HS-27A (cell line): ENCODE results near the gene ACVR1B.

Experiments used
- DNase-seq: peaks from one replicate; pipeline ENCODE4 v3.0.0-alpha.2; 2012; ENCODE audit warnings: low read depth, missing footprints

Gene ACVR1B

GRCh38 chr12:52045794-52046199 lies 94.3 kb downstream of the ACVR1B start:
- DNase-seq: no peak
